ENCODE results near the gene DBF4B. TPM values are rescaled to one million over a fixed set of nuclear protein-coding genes. Genes with fewer than 3 reads are reported as not detected.

DBF4B gene
- total and polyA plus RNA-seq, 12 donors, result 2.2 to 8.0 (median 4.0) TPM

- WGBS, 2 donors, result 61 to 67% methylated on average over 15 of the region's 15 CpGs
- Histone ChIP-seq H3K27ac (peak overlapping the region in 9 of 10 donors; percentile 6 to 88 (median 70)), H3K27me3 (no peaks in the 10 kb centered on the region), H3K4me3 (no peak overlapping the region), H3K4me1 (peaks cover 4 to 45% (median 27%) of the 10 kb centered on the region in 9 donors), H3K36me3 (no peaks in the 10 kb centered on the region), H3K9me3 (no peaks in the 10 kb centered on the region)
- ATAC-seq (peak in 7 of 8 donors; percentile 4 to 37 (median 22)), DNase-seq (no peak)
- intact Hi-C loops (cut with DNase I), result loop anchor here in 1 of 10 donors (5.0 kb wide), 1 partner anchor 40 kb away; no protein-coding TSS in a partner anchor
- no peak for TF ChIP-seq CTCF (IDR thresholded peaks at IDR 0.05)
Observed at GRCh38 chr17:44787271-44787940, 78.9 kb downstream of the DBF4B start.

DNA sequence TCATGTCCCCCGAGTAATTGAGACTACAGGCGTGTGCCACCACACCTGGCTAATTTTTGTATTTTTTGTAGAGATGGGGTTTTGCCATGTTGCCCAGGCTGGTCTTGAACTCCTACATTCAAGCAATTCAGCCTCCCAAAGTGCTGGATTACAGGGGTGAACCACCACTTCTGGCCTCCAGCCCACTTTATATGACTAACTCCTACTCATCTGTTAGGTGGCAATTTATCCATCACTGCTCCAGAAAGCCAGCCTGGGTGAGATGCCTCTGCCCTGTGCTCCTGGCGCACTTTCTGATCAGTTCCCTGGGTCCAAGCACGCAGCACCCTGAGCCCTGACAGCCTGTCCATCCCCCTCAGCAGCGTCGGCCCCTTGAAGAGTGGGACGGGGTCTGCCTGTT is 79.7 kb downstream of the DBF4B start:
- Histone ChIP-seq H3K27me3 (no peaks in the 10 kb centered on the region), H3K27ac (no peak overlapping the region), H3K4me1 (peaks cover 0 to 38% (median 19%) of the 10 kb centered on the region in 9 donors), H3K36me3 (no peaks in the 10 kb centered on the region), H3K9me3 (no peaks in the 10 kb centered on the region), H3K4me3 (no peak overlapping the region)
- DNase-seq (no peak), ATAC-seq (no peak)
- WGBS, 2 donors, result 81 to 85% methylated on average over 7 of the region's 7 CpGs
- intact Hi-C loops (cut with DNase I), result loop anchor here in 1 of 10 donors (5.0 kb wide), 1 partner anchor 39 kb away; no protein-coding TSS in a partner anchor
- TF ChIP-seq CTCF (IDR thresholded peaks at IDR 0.05), result no peak

- 94 to 100% methylated on average over 1 of the region's 1 CpG for WGBS, 2 donors
- no peak for ATAC-seq
- Histone ChIP-seq H3K27ac (no peak overlapping the region), H3K9me3 (no peaks in the 10 kb centered on the region), H3K4me3 (no peak overlapping the region), H3K27me3 (no peaks in the 10 kb centered on the region), H3K4me1 (peaks cover 7 to 53% (median 33%) of the 10 kb centered on the region in 9 donors), H3K36me3 (no peaks in the 10 kb centered on the region)
- DNase-seq, result no peak
- TF ChIP-seq CTCF (IDR thresholded peaks at IDR 0.05), result no peak
- intact Hi-C loops (cut with DNase I), result no loop called here
Observed at GRCh38 chr17:44792276-44792675, 83.8 kb downstream of the DBF4B start.

GRCh38 chr17:44793885-44794842 is 85.7 kb downstream of the DBF4B start:
- 24 to 31% methylated on average over 18 of the region's 18 CpGs for WGBS, 2 donors
- DNase-seq (no peak), ATAC-seq (peak; percentile 27 to 67 (median 50))
- Histone ChIP-seq H3K36me3 (no peaks in the 10 kb centered on the region), H3K27me3 (no peaks in the 10 kb centered on the region), H3K27ac (peak overlapping the region; percentile 49 to 86 (median 78)), H3K9me3 (no peaks in the 10 kb centered on the region), H3K4me1 (peaks cover 4 to 61% (median 43%) of the 10 kb centered on the region in 9 donors), H3K4me3 (no peak overlapping the region)
- intact Hi-C loops (cut with DNase I), result no loop called here
- TF ChIP-seq CTCF (IDR thresholded peaks at IDR 0.05), result no peak

All from heart right ventricle (tissue), 16 donors.